Neuronal stem cell (in vitro differentiated cells): ENCODE measurements around the gene OR56A1. TPM values are rescaled to one million over a fixed set of nuclear protein-coding genes. Genes with fewer than 3 reads are reported as not detected.

Experiments used
- DNase-seq: peaks from one replicate; pipeline ENCODE4 v3.0.0-alpha.2; 2013; ENCODE audit warnings: low spot score
- H2AFZ ChIP-seq: one replicate; pipeline ENCODE4 v1.6.1; 2013; ENCODE audit warnings: mild to moderate bottlenecking, low read length, inconsistent platforms
- H2AK5ac ChIP-seq: 2 replicates; pipeline ENCODE4 v1.6.1; 2013; ENCODE audit warnings: low read depth, mild to moderate bottlenecking, inconsistent platforms, low read length, moderate library complexity, mixed read lengths
- H2BK120ac ChIP-seq: 2 replicates; pipeline ENCODE4 v1.6.1; 2013; ENCODE audit warnings: low read depth, mild to moderate bottlenecking, inconsistent platforms, low read length, moderate library complexity, mixed read lengths
- H2BK12ac ChIP-seq: one replicate; pipeline ENCODE4 v1.6.1; 2013; ENCODE audit warnings: low read length, inconsistent platforms
- H2BK15ac ChIP-seq: 2 replicates; pipeline ENCODE4 v1.6.1; 2013; ENCODE audit warnings: mild to moderate bottlenecking, low read length, inconsistent platforms, mixed read lengths
- H2BK5ac ChIP-seq: one replicate; pipeline ENCODE4 v1.6.1; 2013; ENCODE audit warnings: inconsistent platforms, mild to moderate bottlenecking, low read length, moderate library complexity
- H3K14ac ChIP-seq: one replicate; pipeline ENCODE4 v1.6.1; 2013; ENCODE audit warnings: low read length, inconsistent platforms
- H3K18ac ChIP-seq: 2 replicates; pipeline ENCODE4 v1.6.1; 2013; ENCODE audit warnings: low read length, inconsistent platforms
- H3K23ac ChIP-seq: 2 replicates; pipeline ENCODE4 v1.6.1; 2013; ENCODE audit warnings: low read depth, mild to moderate bottlenecking, mixed read lengths, low read length, inconsistent platforms; ENCODE audit not compliant: poor library complexity
- H3K27ac ChIP-seq: replicated peaks from 3 replicates; pipeline ENCODE4 v1.5.1; 2013; ENCODE audit warnings: low read length, inconsistent platforms
- H3K27me3 ChIP-seq, 3 experiments: 2 replicates each; pipeline ENCODE4 v1.6.1; 2013; ENCODE audit warnings: low read length in 3 of 3, mild to moderate bottlenecking in 2 of 3, inconsistent platforms in 1 of 3, low read depth in 1 of 3, mixed read lengths in 1 of 3, moderate library complexity in 1 of 3; ENCODE audit not compliant: control insufficient read depth in 3 of 3, insufficient read depth in 3 of 3
- H3K36me3 ChIP-seq, 2 donors: replicated peaks in 1 of 2; 2 replicates each; pipeline ENCODE4 v1.6.1; 2013; ENCODE audit warnings: low read length in 2 of 2; ENCODE audit not compliant: control insufficient read depth in 2 of 2, insufficient read depth in 2 of 2
- H3K4ac ChIP-seq: 2 replicates; pipeline ENCODE4 v1.6.1; 2013; ENCODE audit warnings: inconsistent platforms, mild to moderate bottlenecking, low read length, moderate library complexity
- H3K4me1 ChIP-seq, 2 donors: 1 replicate in 1 of 2; 2 replicates in 1 of 2; pipeline ENCODE4 v1.6.1; 2013; ENCODE audit warnings: low read length in 2 of 2, low read depth in 1 of 2; ENCODE audit not compliant: control insufficient read depth in 2 of 2, insufficient read depth in 1 of 2
- H3K4me2 ChIP-seq: one replicate; pipeline ENCODE4 v1.6.1; 2013; ENCODE audit warnings: mild to moderate bottlenecking, low read length, inconsistent platforms; ENCODE audit not compliant: insufficient read depth, poor library complexity, severe bottlenecking
- H3K4me3 ChIP-seq, 2 donors: 2 replicates each; pipeline ENCODE4 v1.5.1; 2013; ENCODE audit warnings: low read length in 2 of 2, mild to moderate bottlenecking in 2 of 2, inconsistent platforms in 1 of 2, moderate library complexity in 1 of 2
- H3K79me1 ChIP-seq: one replicate; pipeline ENCODE4 v1.6.1; 2013; ENCODE audit warnings: low read depth, mild to moderate bottlenecking, inconsistent platforms, low read length, moderate library complexity
- H3K9ac ChIP-seq: one replicate; pipeline ENCODE4 v1.6.1; 2013; ENCODE audit warnings: mild to moderate bottlenecking, low read depth, low read length, inconsistent platforms; ENCODE audit not compliant: poor library complexity
- H3K9me3 ChIP-seq, 2 donors: replicated peaks in 1 of 2; 2 replicates each; pipeline versions ENCODE3 to v1.6.1; 2013; ENCODE audit warnings: low read length in 2 of 2, mild to moderate bottlenecking in 2 of 2, inconsistent platforms in 1 of 2, low read depth in 1 of 2, mixed read lengths in 1 of 2, moderate library complexity in 1 of 2; ENCODE audit not compliant: control insufficient read depth in 2 of 2, insufficient read depth in 1 of 2
- H4K8ac ChIP-seq: one replicate; pipeline ENCODE4 v1.6.1; 2013; ENCODE audit warnings: low read depth, mild to moderate bottlenecking, inconsistent platforms, low read length, moderate library complexity
- H4K91ac ChIP-seq: one replicate; pipeline ENCODE4 v1.6.1; 2013; ENCODE audit warnings: low read length, low read depth, mild to moderate bottlenecking, inconsistent platforms; ENCODE audit not compliant: poor library complexity
- WGBS, 2 donors: extraction: QIAGEN DNeasy Blood & Tissue Kit; methylation state at CpG; one replicate each; pipeline ENCODE4 v1.1.7; 2013; ENCODE audit warnings: missing lambda C conversion rate in 2 of 2, mixed read lengths in 1 of 2; ENCODE audit not compliant: insufficient read length in 2 of 2, insufficient replicate concordance in 1 of 2; ENCODE audit errors: extremely low coverage in 2 of 2; 5-methylcytosine and 5-hydroxymethylcytosine counted together
- small RNA-seq: library from polyadenylated mRNA; stranded (forward); fragments of <200 nt; extraction: miRNeasy Mini kit (QIAGEN cat#:217004); gene quantifications from one replicate; pipeline ENCODE3, GENCODE V24; 2013; ENCODE audit not compliant: insufficient read depth

The OR56A1 gene

GRCh38 chr11:5983443-5983842 is 47.1 kb downstream of the OR56A1 start:
- no peak overlapping the region for H2BK5ac ChIP-seq
- no peak overlapping the region for H3K23ac ChIP-seq
- no peak overlapping the region for H2BK15ac ChIP-seq
- no peak overlapping the region for H3K9ac ChIP-seq
- no peaks in the 10 kb centered on the region for H3K9me3 ChIP-seq
- H2BK120ac ChIP-seq = no peak overlapping the region
- no peak for DNase-seq
- H3K4me1 ChIP-seq = no peaks in the 10 kb centered on the region
- no peak overlapping the region for H4K8ac ChIP-seq
- H2AFZ ChIP-seq = no peak overlapping the region
- H3K4me2 ChIP-seq = no peak overlapping the region
- H3K79me1 ChIP-seq = no peaks in the 10 kb centered on the region
- no peaks in the 10 kb centered on the region for H3K27me3 ChIP-seq
- H3K4me3 ChIP-seq = no peak overlapping the region
- no peak overlapping the region for H3K27ac ChIP-seq
- no peak overlapping the region for H3K18ac ChIP-seq
- no peak overlapping the region for H2AK5ac ChIP-seq
- H4K91ac ChIP-seq = no peak overlapping the region
- no CpG with 5 or more reads among the region's 1 CpG for WGBS, 2 donors
- no peaks in the 10 kb centered on the region for H3K36me3 ChIP-seq
- no peak overlapping the region for H3K14ac ChIP-seq
- no peak overlapping the region for H2BK12ac ChIP-seq
- H3K4ac ChIP-seq = no peak overlapping the region

DNA sequence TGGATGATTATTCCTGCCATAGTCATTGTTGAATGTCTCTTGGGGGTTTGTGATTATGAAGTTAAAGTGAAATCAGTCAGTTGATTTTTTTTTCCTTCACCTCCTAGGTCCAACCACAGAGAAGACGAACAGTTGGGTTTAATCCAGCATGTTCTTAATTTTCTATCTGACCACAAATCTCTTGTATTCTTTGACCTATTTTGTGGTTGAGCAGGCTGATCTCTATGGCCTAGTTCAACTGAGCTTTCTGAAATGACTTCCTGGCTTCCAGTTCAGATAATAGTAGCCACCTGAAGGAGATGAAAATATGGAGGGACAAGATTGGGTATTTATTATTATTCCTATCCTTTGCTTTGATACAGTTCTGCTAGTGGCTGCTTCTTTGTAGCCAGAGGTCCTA is 57.0 kb downstream of the OR56A1 start:
- Histone ChIP-seq H2AFZ (no peak overlapping the region), H2BK120ac (no peak overlapping the region), H2BK5ac (no peak overlapping the region), H4K91ac (no peak overlapping the region), H3K4me1 (no peaks in the 10 kb centered on the region), H3K18ac (no peak overlapping the region), H2AK5ac (no peak overlapping the region), H3K4me3 (no peak overlapping the region), H3K9ac (no peak overlapping the region), H3K36me3 (no peaks in the 10 kb centered on the region), H4K8ac (no peak overlapping the region), H3K9me3 (no peaks in the 10 kb centered on the region), H3K14ac (no peak overlapping the region), H3K27ac (no peak overlapping the region), H3K4me2 (no peak overlapping the region), H3K27me3 (no peaks in the 10 kb centered on the region), H3K23ac (no peak overlapping the region), H2BK15ac (no peak overlapping the region), H2BK12ac (no peak overlapping the region), H3K4ac (no peak overlapping the region), H3K79me1 (no peaks in the 10 kb centered on the region)
- DNase-seq = no peak
- no CpG with 5 or more reads among the region's 1 CpG for WGBS, 2 donors

Small RNA genes lying within 50 kb of the gene (small RNA-seq; reads per million reads assigned to genes)
- gene RNA5SP329 = not detected
